ENCODE results near the gene COL18A1. TPM values are rescaled to one million over a fixed set of nuclear protein-coding genes. Genes with fewer than 3 reads are reported as not detected.

Gene COL18A1
- total RNA-seq, 2 donors from 2014 or later = 56.2 to 229 TPM

- no peaks in the 10 kb centered on the region for H3K9me3 ChIP-seq
- intact Hi-C loops (cut with DNase I) = no loop called here
- DNase-seq (ENCODE audit: low spot score) = no peak
- peak overlapping the region; percentile 36 to 70 for H3K27ac ChIP-seq
- no peaks in the 10 kb centered on the region for H3K27me3 ChIP-seq (replicated peaks; ENCODE audit: insufficient read depth)
- TF ChIP-seq CTCF (IDR thresholded peaks at IDR 0.05) (no peak), POLR2A (IDR thresholded peaks at IDR 0.05) (no peak), POLR2AphosphoS5 (IDR thresholded peaks at IDR 0.05) (peak; percentile 16)
- no peak overlapping the region for H3K4me3 ChIP-seq
- H3K4me1 ChIP-seq (replicated peaks) = no peaks in the 10 kb centered on the region
- no peaks in the 10 kb centered on the region for H3K36me3 ChIP-seq
- 51% methylated on average over 41 of the region's 41 CpGs for WGBS
Measured at GRCh38 chr21:45357436-45358260, 47.3 kb upstream of the COL18A1 start.

GRCh38 chr21:45358261-45358670 is 46.7 kb upstream of the COL18A1 start:
- 94% methylated on average over 15 of the region's 15 CpGs for WGBS
- intact Hi-C loops (cut with DNase I) = no loop called here
- H3K36me3 ChIP-seq = no peaks in the 10 kb centered on the region
- TF ChIP-seq CTCF (IDR thresholded peaks at IDR 0.05) (no peak), POLR2AphosphoS5 (IDR thresholded peaks at IDR 0.05) (no peak), POLR2A (IDR thresholded peaks at IDR 0.05) (no peak)
- peak overlapping the region; percentile 36 to 70 for H3K27ac ChIP-seq
- no peaks in the 10 kb centered on the region for H3K27me3 ChIP-seq (replicated peaks; ENCODE audit: insufficient read depth)
- H3K4me3 ChIP-seq = no peak overlapping the region
- DNase-seq (ENCODE audit: low spot score) = no peak
- no peaks in the 10 kb centered on the region for H3K4me1 ChIP-seq (replicated peaks)
- no peaks in the 10 kb centered on the region for H3K9me3 ChIP-seq

GRCh38 chr21:45358711-45359310 is 46.2 kb upstream of the COL18A1 start:
- Histone ChIP-seq H3K9me3 (no peaks in the 10 kb centered on the region), H3K36me3 (no peaks in the 10 kb centered on the region), H3K4me1 (replicated peaks) (no peaks in the 10 kb centered on the region), H3K27ac (no peak overlapping the region), H3K27me3 (replicated peaks; ENCODE audit: insufficient read depth) (no peaks in the 10 kb centered on the region), H3K4me3 (no peak overlapping the region)
- TF ChIP-seq CTCF (IDR thresholded peaks at IDR 0.05) (no peak), POLR2AphosphoS5 (IDR thresholded peaks at IDR 0.05) (no peak), POLR2A (IDR thresholded peaks at IDR 0.05) (no peak)
- 97% methylated on average over 13 of the region's 13 CpGs for WGBS
- no peak for DNase-seq (ENCODE audit: low spot score)
- intact Hi-C loops (cut with DNase I) = no loop called here

GRCh38 chr21:45359451-45360217 is 45.3 kb upstream of the COL18A1 start:
- TF ChIP-seq POLR2AphosphoS5 (IDR thresholded peaks at IDR 0.05) = no peak
- no peak for TF ChIP-seq CTCF (IDR thresholded peaks at IDR 0.05)
- no peak for TF ChIP-seq POLR2A (IDR thresholded peaks at IDR 0.05)
- 86% methylated on average over 26 of the region's 26 CpGs for WGBS
- Histone ChIP-seq H3K9me3 (no peaks in the 10 kb centered on the region), H3K36me3 (no peaks in the 10 kb centered on the region), H3K4me3 (no peak overlapping the region), H3K27ac (no peak overlapping the region), H3K27me3 (replicated peaks; ENCODE audit: insufficient read depth) (no peaks in the 10 kb centered on the region), H3K4me1 (replicated peaks) (no peaks in the 10 kb centered on the region)
- intact Hi-C loops (cut with DNase I) = loop anchor here (5.0 kb wide), 1 partner anchor 52 kb away; no protein-coding TSS in a partner anchor
- DNase-seq (ENCODE audit: low spot score) = no peak
